T-helper 9 cell (primary cell): ENCODE results near the gene PGGT1B.

Source experiments
- DNase-seq: peaks from one replicate; pipeline ENCODE4 v3.0.0-alpha.2; 2020

The PGGT1B gene

DNA sequence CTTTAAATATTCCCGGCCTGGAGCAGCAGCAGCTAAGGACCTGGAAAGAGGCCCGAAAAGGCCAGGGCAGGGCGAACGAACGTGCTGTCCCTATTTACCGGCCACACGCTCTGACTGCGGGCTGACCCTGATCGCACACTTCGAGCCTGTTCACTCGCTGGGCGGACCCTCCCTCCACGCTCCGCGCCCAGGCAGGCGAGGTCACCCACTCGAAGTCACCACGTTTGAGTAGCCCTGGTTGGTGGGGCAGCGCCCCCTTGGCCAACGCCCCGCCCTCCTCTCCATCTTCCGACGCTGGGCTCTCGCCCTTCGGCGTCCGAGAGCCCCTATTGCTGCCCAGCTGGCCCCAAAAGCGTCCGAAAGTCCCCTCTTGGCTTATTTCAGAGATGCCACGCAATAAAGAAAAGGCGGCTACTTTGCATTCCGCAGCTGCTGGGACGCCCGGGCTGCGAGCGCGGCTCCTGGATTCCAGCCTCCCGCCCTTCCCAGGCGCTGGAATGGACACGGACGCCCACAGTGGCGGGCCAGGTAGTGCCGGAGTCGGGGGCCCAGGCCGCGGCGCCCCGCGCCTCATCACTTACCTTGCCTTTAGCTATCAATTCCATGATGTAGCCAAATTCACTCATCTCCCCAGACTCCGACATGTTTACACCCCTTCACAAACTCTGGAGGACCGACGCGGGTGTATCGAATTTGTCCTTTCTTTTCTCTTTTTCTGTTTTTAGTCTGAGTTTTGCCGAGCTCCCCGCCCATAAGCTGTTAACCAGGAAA is 83.1 kb downstream of the PGGT1B start:
- DNase-seq: no peak

DNA sequence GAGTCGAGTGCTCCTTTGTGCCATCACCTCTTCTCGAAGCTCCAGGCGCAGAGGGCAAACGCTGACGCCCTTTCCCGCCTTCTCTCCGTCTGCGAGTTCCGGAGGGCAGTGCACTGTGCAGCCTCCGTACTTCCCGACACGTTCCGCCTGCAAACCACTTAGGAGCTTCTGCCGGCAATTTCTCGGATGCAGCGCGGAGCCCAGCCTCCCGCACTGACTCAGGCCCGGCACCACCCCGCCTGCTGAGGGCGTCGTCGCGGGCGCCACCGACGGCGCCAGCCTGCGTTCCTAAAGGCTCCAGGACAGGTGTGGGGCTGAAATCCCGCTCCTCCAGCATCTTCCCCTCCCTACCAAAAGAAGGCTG is 83.7 kb downstream of the PGGT1B start:
- DNase-seq: no peak

DNA sequence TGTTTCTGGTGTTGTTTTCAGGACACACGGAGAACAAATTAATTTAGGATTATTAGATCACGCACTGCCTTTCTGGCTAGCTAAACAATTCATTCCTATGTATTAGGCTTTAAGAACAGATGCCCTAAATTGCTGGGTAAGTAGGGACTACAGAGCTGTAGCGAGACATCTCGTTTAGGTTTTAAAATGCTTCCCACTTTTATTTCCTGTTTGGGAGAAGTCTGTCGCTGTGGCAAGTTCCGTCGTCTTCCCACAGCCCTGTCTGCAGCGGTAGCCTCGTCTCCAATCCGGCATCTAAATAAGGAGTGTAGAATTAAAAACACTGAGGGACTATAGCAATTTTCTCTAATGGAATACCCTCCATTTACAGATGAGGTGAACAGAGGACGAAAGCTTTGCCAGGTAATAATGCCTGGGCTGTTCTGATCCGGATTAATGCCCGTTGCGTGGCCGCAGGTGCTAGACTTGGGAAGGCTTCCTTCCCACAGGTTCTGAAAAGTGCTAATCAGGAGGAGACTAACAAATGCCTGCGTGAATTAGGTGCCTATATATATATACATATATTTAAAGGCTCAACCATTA is 91.7 kb downstream of the PGGT1B start:
- DNase-seq: no peak

DNA sequence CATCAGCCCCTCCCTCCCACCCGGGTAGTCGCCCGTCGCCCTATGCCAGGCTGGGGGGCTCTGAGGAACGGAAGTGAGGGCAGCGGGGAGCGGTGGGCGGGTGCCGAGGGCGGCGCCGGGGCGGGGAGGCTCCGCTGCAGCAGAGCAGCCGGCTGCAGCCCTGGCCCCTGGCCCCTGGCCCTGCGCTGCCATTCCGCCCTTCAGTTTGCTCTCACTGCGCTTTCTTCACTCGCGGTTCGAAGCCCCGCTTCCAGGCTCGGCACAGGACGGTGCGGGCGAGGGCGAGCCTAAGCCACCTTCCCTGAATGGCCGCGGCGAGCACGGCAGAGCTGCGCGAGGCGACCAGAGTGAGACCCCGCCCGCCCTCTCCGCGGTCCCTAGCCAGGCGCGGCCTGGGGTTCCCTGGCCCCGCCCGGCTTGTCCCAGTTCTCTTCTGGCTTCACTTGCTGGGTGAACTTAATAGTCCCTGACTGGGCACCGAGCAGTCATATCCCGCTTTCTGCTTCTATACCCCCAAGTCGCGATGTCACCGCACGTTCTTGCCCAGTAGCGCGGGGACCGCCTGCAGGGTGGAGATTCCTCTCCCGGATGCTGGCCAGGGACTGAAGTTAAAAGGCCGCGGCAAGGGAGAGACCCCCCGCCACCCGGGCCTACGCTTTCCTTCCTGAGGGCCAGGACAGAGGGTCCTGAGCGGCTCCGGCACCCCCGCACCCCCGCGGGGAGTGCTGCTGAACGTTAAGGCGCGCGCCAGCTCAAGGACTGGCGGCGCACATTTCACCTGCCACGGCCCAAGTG is 92.3 kb downstream of the PGGT1B start:
- DNase-seq: no peak

- peak; percentile 72 for DNase-seq
These were observed 93.1 kb downstream of the PGGT1B start, which contains the start of gene TRIM36 for GRCh38 chr5:115169487-115170133. Gene TRIM36, minus strand, starts transcription at chr5:115169908. Its CDS starts 274 bp downstream, at chr5:115169634.

GRCh38 chr5:115168829-115169486 is 93.7 kb downstream of the PGGT1B start:
- no peak for DNase-seq

GRCh38 chr5:115166744-115167393 is 95.8 kb downstream of the PGGT1B start:
- no peak for DNase-seq

GRCh38 chr5:115165790-115166189 is 96.9 kb downstream of the PGGT1B start:
- DNase-seq: no peak

GRCh38 chr5:115160975-115161475 is 101.7 kb downstream of the PGGT1B start:
- no peak for DNase-seq
